GM19043 (cell line): ENCODE measurements around the gene MTHFD1L.

Experiments used
- ATAC-seq: cut with Tn5 transposase; IDR thresholded peaks from one replicate; pipeline ENCODE4 v1.9.1; 2021; ENCODE audit warnings: low read depth; ENCODE audit not compliant: unreplicated experiment

Gene MTHFD1L

GRCh38 chr6:151009576-151009975, 144.1 kb downstream of the MTHFD1L start:
- no peak for ATAC-seq

- ATAC-seq, result no peak
Observed at GRCh38 chr6:151010071-151010470, 144.6 kb downstream of the MTHFD1L start.

GRCh38 chr6:151012321-151013294, 147.1 kb downstream of the MTHFD1L start:
- ATAC-seq, result no peak

- peak; percentile 79 for ATAC-seq
Observed at GRCh38 chr6:151014404-151015100, 149.1 kb downstream of the MTHFD1L start.

- ATAC-seq, result no peak
Observed at GRCh38 chr6:151015101-151015700, 149.7 kb downstream of the MTHFD1L start.

GRCh38 chr6:151016107-151016506, 150.6 kb downstream of the MTHFD1L start:
- no peak for ATAC-seq

GRCh38 chr6:151018046-151018445, 152.5 kb downstream of the MTHFD1L start:
- no peak for ATAC-seq

- ATAC-seq, result no peak
Observed at GRCh38 chr6:151018911-151019782, 153.6 kb downstream of the MTHFD1L start.

GRCh38 chr6:151021896-151022295, 156.4 kb downstream of the MTHFD1L start:
- ATAC-seq, result no peak

GRCh38 chr6:151022492-151022891, 157.0 kb downstream of the MTHFD1L start:
- ATAC-seq, result no peak

- ATAC-seq, result no peak
Observed at GRCh38 chr6:151023342-151023741, 157.8 kb downstream of the MTHFD1L start.

- ATAC-seq, result no peak
Observed at GRCh38 chr6:151024597-151024996, 159.1 kb downstream of the MTHFD1L start.

GRCh38 chr6:151025076-151025475, 159.6 kb downstream of the MTHFD1L start:
- no peak for ATAC-seq

- ATAC-seq, result no peak
Observed at GRCh38 chr6:151026041-151026663, 160.7 kb downstream of the MTHFD1L start.

GRCh38 chr6:151027295-151027747, 161.8 kb downstream of the MTHFD1L start:
- no peak for ATAC-seq

GRCh38 chr6:151027936-151028838, 162.7 kb downstream of the MTHFD1L start:
- no peak for ATAC-seq

- no peak for ATAC-seq
Observed at GRCh38 chr6:151029970-151030369, 164.5 kb downstream of the MTHFD1L start.

- ATAC-seq, result no peak
Observed at GRCh38 chr6:151032034-151032433, 166.5 kb downstream of the MTHFD1L start.
